ENCODE data around the gene CBFA2T3.
A peak's percentile ranks its signal among the peaks of the same experiment; 100 is the strongest.

The CBFA2T3 gene

GRCh38 chr16:88856828-88857727 is 119.9 kb downstream of the CBFA2T3 start, which contains the start of the genes GALNS and TRAPPC2L:
TSS of gene GALNS (minus strand) at chr16:88856947. CDS start at chr16:88856877, 70 bp downstream.
TSS of gene TRAPPC2L (plus strand) at chr16:88857127. CDS start at chr16:88857151, 24 bp downstream.
- DNase-seq (ENCODE audit: low read depth) = peak; percentile 85

GRCh38 chr16:88856122-88856827 is 120.7 kb downstream of the CBFA2T3 start:
- no peak for DNase-seq (ENCODE audit: low read depth)

- DNase-seq (ENCODE audit: low read depth) = no peak
These were observed 121.3 kb downstream of the CBFA2T3 start for GRCh38 chr16:88855736-88856121.

GRCh38 chr16:88855176-88855575 is 121.8 kb downstream of the CBFA2T3 start:
- DNase-seq (ENCODE audit: low read depth) = no peak

GRCh38 chr16:88854306-88855111 is 122.5 kb downstream of the CBFA2T3 start:
- DNase-seq (ENCODE audit: low read depth) = no peak

- no peak for DNase-seq (ENCODE audit: low read depth)
These were observed 123.6 kb downstream of the CBFA2T3 start for GRCh38 chr16:88853325-88853941.

- no peak for DNase-seq (ENCODE audit: low read depth)
These were observed 125.4 kb downstream of the CBFA2T3 start for GRCh38 chr16:88851616-88852015.

GRCh38 chr16:88850531-88851199 is 126.3 kb downstream of the CBFA2T3 start:
- DNase-seq (ENCODE audit: low read depth) = no peak

GRCh38 chr16:88848557-88848956 is 128.4 kb downstream of the CBFA2T3 start:
- DNase-seq (ENCODE audit: low read depth) = no peak

- DNase-seq (ENCODE audit: low read depth) = no peak
These were observed 129.4 kb downstream of the CBFA2T3 start for GRCh38 chr16:88847654-88848053.

GRCh38 chr16:88846088-88846487 is 130.9 kb downstream of the CBFA2T3 start:
- peak; percentile 66 for DNase-seq (ENCODE audit: low read depth)

- no peak for DNase-seq (ENCODE audit: low read depth)
These were observed 132.5 kb downstream of the CBFA2T3 start for GRCh38 chr16:88844419-88845036.

- no peak for DNase-seq (ENCODE audit: low read depth)
These were observed 133.8 kb downstream of the CBFA2T3 start for GRCh38 chr16:88843256-88843655.

GRCh38 chr16:88842806-88843205 is 134.2 kb downstream of the CBFA2T3 start:
- DNase-seq (ENCODE audit: low read depth) = no peak

GRCh38 chr16:88842308-88842756 is 134.7 kb downstream of the CBFA2T3 start:
- DNase-seq (ENCODE audit: low read depth) = no peak

- no peak for DNase-seq (ENCODE audit: low read depth)
These were observed 135.3 kb downstream of the CBFA2T3 start for GRCh38 chr16:88841521-88842307.

- DNase-seq (ENCODE audit: low read depth) = no peak
These were observed 136.3 kb downstream of the CBFA2T3 start for GRCh38 chr16:88840600-88841215.

- no peak for DNase-seq (ENCODE audit: low read depth)
These were observed 137.0 kb downstream of the CBFA2T3 start for GRCh38 chr16:88839745-88840599.
